Measurements from ENCODE around the gene HNRNPUL2.
"Not testable (repeated sequence)": the region's sequence is repeated elsewhere in the genome, so short reads cannot be mapped to it uniquely, and the experiment has no call there.

The HNRNPUL2 gene

DNA sequence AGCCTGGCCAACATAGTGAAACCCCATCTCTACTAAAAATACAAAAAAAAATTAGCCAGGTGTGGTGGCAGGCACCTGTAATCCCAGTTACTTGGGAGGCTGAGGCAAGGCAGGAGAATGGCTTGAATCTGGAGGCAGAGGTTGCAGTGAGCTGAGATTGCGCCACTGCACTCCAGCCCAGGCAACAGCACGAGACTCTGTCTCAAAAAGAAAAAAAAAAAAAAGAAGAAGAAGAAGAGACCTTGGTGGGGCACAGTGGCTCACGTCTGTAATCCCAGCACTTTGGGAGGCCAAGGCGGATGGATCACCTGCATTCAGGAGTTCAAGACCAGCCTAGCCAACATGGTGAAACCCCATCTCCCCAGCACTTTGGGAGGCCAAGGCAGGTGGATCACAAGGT is 23.3 kb downstream of the HNRNPUL2 start:
- DNase-seq (ENCODE audit: low spot score), result not testable (repeated sequence)

DNA sequence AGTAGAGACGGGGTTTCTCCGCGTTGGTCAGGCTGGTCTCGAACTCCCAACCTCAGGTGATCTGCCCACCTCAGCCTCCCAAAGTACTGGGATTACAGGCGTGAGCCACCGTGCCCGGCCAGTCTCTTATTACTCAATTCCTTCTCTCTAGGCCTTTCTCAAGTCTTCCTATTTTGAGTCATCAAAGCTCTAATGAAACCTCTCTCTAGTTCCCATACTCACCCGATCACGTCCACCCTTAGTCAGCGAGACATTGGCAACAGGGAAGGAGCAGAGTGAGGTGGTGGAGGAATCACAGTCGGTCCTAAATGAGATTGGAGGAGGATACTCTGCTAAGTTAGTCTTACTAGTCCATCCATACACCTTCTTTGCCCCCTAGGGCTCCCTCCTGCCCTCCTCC is 25.0 kb downstream of the HNRNPUL2 start:
- DNase-seq (ENCODE audit: low spot score), result no peak

DNA sequence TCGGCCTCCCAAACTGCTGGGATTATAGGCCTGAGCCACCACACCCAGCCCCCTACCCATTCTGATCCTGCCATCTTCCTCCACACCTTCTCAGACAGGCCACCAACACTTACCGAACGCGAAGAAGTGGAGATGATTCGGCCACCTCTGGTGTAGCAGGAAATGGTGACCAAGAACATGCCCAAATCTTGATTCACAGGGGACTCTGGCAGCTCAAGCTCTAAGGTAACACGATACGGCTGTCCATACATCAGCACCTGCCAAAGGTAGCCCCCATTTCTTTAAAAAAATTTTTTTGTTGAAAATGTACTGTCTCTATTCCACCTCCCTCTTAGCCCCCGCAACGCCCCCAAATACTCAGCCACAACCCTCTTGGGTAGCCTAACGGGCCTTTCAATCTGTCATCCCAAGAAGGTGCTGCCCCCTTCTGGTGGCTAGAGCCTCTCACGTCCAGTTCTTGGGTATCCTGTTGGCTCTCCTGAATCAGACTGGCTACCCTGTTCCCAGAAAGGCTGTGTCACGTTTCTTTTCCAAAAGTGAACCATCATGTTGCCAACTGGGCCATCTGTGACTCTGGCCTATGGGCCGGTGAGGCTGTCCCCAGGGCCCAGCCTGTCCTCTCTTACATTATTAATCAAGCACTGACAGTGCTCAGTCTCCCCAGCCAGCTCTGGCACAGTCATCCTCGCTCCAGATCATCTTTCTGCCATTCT is 32.6 kb downstream of the HNRNPUL2 start:
- peak; percentile 81 for DNase-seq (ENCODE audit: low spot score)

DNA sequence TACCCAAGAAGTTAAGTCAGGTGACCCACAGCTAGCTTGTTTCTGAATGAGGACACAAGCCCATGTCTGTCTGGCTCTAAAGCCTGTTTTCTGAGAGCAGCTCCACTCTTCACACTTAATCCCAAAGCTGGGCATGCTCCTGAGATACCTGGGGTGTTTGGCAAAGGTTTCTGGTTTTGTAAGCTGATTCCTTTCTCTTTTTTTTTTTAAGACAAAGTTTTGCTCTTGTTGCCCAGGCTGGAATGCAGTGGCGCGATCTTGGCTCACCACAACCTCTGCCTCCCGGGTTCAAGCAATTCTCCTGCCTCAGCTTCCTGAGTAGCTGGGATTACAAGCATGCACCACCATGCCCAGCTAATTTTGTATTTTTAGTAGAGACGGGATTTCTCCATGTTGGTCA is 33.6 kb downstream of the HNRNPUL2 start:
- not testable (repeated sequence) for DNase-seq (ENCODE audit: low spot score)

DNA sequence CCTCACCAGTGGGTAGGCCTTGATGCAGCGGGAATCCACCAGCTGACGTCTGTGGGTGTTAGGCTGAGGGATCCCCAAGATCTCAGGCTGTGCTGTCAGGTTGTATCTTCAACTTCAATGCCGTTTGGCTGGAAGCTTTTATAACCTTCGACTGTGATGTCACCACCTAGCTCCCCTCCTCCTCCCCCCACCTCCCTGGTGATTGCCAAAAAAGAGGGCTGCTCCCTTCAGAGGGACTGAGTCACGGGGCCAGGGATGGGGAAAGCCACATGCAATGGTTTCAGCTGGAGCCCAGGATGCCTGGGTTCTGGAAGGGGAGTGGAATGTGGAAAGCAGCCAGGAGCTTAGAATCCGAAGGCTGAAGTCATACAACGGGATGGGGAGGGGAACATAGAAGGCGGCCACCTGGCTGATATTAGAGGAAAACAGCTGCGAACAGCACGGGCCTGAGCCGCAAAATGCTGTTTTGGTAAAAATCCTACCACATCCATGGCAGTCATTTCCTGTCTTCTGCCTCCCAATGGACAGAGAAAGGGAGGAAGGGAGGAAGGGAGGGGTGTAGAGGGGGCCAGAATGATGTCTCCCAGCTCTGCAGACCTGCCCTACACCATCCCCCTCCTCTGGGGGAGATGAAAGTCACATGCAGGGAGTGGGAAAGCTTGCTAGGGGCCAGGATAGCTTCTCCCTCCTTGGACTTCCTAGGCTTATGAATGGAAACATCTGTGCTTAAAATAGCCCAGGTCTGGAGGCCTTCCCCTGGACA is 37.7 kb downstream of the HNRNPUL2 start, which contains the start of gene LRRN4CL:
TSS of gene LRRN4CL (minus strand) at position 110 of the 763 bp plus-strand sequence. CDS start 1,022 bp downstream, outside the sequence.
- DNase-seq (ENCODE audit: low spot score), result no peak

DNA sequence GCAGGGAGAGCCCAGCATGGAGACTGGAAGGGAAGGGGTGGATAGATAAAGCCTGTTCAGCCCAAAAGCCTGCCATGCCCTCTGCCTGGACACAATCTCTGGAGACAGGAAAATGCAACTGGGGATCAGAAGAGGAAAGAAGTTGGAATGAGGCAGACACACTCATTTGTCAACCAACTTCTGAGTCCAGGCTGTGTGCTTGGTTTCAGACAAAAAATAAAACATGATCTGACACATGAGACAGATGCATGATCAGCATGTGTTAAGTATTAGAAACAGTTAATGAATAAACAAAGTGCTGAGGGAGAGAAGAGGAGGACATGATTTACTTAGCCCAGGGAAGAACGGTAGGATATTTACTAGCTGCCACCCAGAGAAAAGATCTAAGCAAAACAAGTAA is 38.8 kb downstream of the HNRNPUL2 start:
- DNase-seq (ENCODE audit: low spot score), result no peak

DNA sequence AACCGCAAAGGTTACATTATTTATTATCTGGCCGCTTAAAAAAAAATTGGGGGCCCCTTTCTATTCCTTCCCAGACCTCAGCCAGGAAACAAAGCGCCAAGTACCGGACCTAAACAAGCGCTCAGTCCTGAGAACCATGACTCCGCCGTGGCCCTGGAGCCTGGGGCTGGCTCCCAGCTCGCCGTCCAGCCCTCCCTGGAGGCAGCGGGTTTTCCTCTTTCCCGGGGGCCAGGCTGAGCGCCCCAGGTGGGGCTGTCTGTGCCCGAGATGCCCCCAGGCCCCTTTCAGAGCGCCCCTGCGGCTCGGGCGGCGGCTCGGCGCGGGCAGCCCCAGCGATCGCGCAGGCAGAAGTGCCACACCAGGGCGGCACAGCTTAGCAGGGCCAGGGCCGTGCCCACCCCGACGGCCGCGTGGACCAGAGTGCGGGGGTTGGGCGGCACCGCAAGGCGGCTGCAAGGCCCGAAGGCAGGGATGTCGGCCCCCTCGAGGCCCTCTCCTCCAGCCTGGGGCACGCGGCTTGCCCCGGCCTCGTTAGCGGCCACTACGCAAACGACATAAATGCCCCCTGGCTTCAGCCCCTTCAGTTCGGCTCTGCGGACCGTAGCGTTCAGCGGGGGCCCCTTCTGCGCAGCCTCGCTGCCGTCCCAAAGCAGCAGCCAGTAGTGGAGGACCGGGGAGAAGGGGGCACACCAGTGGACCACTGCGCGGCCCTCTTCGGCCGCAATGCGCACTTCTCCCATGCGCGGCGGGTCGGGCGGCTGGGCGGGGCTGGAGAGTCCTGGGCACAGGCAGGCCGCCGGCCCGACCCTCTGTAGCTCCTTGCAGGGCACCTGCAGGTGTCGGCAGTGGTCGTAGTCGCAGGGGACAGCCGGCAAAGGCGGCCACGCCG is 39.5 kb downstream of the HNRNPUL2 start:
- DNase-seq (ENCODE audit: low spot score), result no peak

DNA sequence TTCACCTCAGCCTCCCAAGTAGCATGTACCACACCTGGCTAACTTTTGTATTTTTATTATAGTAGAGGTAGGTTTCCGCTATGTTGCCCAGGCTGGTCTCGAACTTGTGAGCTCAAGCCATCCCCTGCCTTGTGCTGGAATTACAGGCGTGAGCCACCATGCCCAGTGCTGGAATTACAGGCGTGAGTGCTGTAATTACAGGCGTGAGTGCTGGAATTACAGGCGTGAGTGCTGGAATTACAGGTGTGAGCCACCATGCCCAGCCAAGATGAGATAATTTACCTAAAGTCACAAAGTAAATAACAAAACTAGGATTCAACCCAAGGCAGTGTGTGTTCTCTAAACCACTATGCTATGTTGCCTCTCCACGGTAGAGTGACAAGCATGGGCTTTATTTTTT is 44.7 kb downstream of the HNRNPUL2 start:
- DNase-seq (ENCODE audit: low spot score), result no peak

DNA sequence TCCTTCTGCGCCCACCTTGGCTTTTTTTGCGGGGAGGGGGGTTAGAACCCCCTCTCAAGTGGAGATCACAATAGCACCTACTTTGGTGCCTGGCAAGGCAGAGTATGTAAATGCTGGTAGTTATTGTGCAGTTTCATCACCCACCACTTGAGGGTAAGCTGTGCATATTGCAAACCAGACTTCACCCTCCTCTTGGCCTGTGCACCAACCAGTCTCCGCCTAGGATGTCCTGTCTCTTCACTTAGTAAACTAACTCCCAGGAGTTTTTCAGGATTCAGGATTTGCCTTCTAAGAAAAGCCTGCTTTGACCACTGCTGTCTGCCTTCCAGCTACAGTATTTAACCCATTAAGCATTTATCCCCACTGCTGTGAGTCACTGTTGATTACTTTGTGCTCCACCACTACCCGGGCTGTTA is 46.4 kb downstream of the HNRNPUL2 start:
- DNase-seq (ENCODE audit: low spot score), result peak; percentile 44

DNA sequence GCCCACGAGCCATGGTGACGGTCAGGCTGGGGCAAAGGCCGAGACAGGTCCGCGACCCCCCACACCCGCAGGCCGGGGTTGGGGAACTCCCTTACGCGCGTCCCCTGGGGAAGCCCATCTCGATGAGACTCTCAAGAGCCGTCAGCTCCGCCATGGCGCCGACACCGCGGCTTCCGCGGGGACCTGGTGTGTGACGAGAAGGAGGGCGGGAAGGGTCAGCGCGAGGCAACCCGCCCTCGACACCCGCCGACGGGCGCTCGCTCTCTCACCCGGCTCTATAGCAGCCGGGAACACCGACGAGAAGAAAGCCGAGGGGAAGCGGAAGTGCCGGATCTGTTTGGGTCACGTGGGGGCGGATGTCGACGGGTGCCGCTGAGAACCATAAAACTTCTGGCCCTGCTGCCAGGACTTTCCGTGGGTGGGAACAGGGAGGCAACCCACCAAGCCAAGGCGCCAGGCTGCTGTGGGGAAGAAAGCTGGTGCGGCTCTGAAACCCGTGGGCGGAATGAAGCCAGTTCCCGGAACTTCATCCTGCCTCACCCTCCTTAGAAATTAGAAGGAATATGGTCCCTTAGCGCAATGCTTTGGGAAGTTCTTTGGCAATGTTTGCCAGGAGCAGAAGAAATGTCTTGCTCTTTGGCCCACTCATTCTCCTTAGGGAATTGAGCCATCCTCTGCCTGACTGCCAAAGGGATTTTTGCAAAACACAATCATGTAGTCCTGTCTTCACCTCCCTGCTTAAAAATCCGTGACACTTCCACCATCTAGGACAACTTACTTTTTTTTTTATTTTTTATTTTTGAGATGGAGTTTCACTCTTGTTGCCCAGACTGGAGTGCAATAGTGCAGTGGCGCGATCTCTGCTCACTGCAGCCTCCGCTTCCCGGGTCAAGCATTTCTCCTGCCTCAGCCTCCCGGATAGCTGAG is 48.2 kb downstream of the HNRNPUL2 start, which contains the start of gene UBXN1:
TSS of gene UBXN1 (minus strand) at position 304 of the 927 bp plus-strand sequence. CDS start at position 154, 150 bp downstream.
- DNase-seq (ENCODE audit: low spot score), result peak; percentile 82

DNA sequence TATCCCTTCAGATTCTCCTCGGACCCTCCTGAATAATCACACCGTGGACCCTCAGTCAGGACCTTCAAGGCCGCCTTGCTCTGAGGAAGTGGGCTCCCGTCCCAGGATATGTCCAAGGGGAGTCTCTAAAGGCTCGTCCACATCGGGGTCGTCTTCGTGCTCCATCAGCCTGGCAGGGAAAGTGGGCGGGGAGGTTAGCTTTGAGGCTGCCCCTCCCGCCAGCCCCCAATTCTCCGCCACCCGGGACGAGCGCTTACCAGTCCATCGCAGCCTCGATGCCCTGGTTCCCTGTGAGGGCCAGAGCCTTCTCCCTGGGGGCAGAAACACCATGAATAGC is 48.9 kb downstream of the HNRNPUL2 start:
- no peak for DNase-seq (ENCODE audit: low spot score)

DNA sequence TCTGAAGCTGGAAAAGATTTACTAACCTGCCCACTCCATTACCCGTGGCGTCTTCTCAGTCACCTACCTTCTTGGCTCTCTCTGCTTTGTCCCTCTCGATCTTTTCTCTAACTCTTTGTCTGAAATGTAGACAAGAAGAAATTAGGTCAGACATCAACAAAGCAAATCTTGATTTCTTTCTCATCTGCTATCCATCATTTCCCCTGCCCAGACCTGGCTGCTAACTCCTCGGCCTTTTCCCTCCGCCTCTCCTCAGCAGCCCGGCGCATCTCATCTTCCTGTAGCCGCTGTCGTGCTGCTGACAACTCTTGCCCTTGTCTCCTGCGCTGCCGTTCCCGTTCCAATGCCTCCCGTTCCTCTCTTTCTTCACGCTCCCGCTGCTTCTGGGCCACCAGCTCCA is 49.5 kb downstream of the HNRNPUL2 start:
- no peak for DNase-seq (ENCODE audit: low spot score)

DNA sequence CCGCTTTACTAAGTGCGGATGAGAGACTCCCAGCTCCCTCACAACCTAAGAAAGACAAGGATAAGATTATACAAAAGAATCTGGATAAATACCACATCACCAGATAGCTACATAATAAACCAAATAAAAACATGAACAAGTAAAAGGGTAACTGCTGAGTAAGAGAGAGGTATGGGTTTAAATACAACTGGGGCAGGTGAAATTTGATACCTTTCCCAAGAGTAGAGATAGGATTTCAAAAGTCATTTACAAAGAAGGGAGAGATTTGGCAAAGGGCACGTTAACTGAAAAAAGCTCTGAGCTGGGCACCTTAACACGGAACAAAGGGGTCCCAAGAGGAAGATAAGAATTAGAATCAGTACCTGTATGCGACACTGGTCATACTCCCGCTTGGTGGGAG is 50.1 kb downstream of the HNRNPUL2 start:
- DNase-seq (ENCODE audit: low spot score), result no peak

DNA sequence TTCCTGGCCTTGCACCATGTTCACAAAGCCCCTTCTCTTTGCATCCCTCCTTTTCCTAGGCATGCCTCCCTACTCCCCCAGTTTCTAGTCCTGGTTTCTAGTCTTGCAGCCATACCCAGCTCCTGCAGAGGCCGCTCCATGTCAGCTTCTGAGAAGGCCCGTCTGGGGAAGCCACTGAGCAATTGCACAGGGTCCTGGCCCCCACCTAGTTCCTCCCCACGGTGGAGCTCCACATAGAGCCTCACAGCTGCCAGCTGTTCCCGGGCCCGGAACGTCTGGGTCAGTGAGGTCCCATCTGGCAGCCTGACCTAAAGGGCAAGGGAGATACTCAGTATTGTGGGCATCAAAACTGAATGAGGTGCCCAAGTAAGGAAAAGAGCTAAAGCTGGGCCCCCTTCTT is 50.6 kb downstream of the HNRNPUL2 start:
- no peak for DNase-seq (ENCODE audit: low spot score)

DNA sequence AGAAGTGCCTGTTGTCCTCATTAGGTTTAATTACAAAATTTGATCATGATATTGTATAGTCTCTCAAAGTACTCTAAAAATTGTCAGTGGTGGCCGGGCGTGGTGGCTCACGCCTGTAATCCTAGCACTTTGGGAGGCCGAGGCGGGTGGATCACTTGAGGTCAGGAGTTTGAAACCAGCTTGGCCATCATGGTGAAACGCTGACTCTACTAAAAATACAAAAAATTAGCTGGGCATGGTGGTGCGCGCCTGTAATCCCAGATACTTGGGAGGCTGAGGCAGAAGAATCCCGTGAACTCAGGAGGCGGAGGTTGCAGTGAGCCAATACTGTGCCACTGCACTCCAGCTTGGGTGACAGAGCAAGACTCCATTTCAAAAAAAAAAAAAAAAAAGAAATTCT is 51.8 kb downstream of the HNRNPUL2 start:
- DNase-seq (ENCODE audit: low spot score), result not testable (repeated sequence)

DNA sequence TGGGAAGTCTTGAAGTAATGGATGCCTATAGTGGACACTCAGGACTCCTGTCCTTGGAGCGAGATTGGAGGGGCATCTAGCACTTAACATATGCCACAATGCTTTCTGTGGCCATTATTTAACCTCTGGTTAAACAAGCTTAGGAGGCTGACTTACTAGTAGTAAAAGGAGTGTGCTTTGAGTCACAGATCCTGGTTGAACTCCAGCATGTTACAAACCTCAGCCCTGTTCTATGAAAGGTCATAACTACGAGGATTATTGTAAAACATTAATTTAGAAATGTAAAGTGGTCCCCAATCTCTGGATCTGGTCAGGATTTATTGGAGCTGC is 54.1 kb downstream of the HNRNPUL2 start:
- no peak for DNase-seq (ENCODE audit: low spot score)

DNA sequence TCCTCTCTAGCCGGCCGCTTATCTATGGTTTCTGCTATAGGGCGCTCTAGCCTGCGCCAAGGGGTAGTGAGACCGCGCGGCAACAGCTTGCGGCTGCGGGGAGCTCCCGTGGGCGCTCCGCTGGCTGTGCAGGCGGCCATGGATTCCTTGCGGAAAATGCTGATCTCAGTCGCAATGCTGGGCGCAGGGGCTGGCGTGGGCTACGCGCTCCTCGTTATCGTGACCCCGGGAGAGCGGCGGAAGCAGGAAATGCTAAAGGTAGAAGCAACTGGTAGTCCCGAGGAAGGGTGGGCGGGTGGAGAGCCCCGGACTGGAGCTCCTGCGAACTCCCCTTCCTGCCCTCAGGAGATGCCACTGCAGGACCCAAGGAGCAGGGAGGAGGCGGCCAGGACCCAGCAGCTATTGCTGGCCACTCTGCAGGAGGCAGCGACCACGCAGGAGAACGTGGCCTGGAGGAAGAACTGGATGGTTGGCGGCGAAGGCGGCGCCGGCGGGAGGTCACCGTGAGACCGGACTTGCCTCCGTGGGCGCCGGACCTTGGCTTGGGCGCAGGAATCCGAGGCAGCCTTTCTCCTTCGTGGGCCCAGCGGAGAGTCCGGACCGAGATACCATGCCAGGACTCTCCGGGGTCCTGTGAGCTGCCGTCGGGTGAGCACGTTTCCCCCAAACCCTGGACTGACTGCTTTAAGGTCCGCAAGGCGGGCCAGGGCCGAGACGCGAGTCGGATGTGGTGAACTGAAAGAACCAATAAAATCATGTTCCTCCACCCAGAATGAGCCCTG is 55.5 kb downstream of the HNRNPUL2 start, which contains the start of the genes LBHD1 and UQCC3:
TSS of gene LBHD1 (minus strand) at position 660 of the 782 bp plus-strand sequence. CDS start 2,236 bp downstream, outside the sequence.
TSS of gene UQCC3 (plus strand) at position 66 of the 782 bp plus-strand sequence. CDS start at position 139, 73 bp downstream.
- peak; percentile 72 for DNase-seq (ENCODE audit: low spot score)

DNA sequence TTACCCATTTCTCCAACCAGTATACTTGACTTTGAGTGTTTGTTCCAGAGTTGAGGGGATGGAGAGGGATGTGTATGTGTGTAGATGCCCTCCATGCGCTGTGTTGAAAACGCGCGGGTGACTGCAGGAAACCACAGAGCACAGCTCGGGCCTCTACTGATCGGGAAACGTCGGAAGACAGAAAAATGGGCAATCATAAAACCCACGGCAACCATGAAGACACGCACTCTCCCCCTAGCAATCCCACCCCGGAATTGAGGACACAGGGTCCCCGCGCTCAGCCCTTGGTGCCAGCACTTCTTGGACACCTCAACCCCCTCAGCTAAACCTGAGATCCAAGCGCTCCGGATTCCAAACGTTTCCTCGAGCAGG is 56.0 kb downstream of the HNRNPUL2 start:
- no peak for DNase-seq (ENCODE audit: low spot score)

DNA sequence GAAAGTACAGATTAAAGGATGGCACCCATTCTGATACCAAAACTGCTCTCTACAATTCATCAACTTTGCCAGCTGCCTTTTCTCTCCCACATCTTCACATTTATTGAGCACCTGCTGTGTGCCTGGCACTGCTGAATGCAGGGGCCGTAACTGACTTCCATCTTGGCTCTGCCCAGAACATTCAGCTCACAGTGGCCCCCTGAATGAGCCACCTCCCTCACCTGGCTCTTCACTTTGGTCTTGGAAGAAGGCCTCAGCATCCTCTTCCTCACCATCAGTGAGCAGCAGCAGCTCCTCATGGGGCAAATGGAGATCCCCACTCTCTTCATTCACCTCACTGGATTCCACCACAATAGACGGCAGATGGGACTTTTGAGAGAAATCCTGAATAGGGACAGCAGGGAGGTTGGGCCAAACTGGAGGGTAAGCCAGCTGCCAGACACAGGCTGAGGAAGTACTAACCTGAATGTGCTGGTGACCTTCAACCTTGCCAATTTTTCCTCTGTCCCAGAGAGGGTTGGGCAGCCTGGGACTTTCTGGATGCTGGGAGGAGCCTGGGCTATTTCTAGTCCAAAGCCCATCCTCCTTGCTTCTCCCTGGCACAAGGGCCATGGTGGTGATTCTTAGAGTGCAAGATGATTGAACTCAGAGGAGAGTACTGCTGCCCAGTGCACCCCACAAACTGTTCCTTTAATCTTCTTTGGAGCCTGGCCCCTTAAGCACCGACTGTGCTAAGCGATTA is 57.7 kb downstream of the HNRNPUL2 start:
- DNase-seq (ENCODE audit: low spot score), result no peak

DNA sequence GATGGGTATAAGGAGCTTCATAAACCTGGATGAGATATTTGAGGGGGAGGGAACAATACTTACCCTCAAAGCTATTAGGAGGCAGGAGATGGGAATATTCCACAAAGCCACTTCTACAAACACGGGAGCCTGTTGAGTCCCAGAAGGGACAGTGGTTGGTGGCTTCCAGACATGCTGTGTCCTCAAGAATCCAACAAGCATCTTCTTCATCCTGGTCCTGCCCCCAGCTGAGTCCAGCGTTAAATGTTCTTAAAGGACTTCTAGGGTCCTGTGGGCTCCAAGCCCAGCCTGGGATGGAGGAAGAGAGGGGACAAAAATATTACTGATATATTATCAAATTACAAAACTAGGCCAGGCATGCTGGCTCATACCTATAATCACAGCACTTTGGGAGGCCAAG is 59.8 kb downstream of the HNRNPUL2 start:
- no peak for DNase-seq (ENCODE audit: low spot score)
